IPS-20b (cell line): ENCODE measurements around the gene MINDY4.

ENCODE experiments used
- H3K27ac ChIP-seq: one replicate; pipeline ENCODE4 v1.5.1; 2013; ENCODE audit warnings: low read length
- H3K27me3 ChIP-seq: 2 replicates; pipeline ENCODE4 v1.6.1; 2013; ENCODE audit warnings: mild to moderate bottlenecking, low read length, inconsistent platforms; ENCODE audit not compliant: insufficient read depth
- H3K36me3 ChIP-seq: 2 replicates; pipeline ENCODE4 v1.6.1; 2013; ENCODE audit warnings: low read depth, mild to moderate bottlenecking, inconsistent platforms, low read length, moderate library complexity; ENCODE audit not compliant: insufficient read depth
- H3K4me1 ChIP-seq: 2 replicates; pipeline ENCODE4 v1.6.1; 2013; ENCODE audit warnings: mild to moderate bottlenecking, control low read depth, inconsistent platforms, low read length, moderate library complexity; ENCODE audit not compliant: insufficient read depth
- H3K4me3 ChIP-seq: 2 replicates; pipeline ENCODE4 v1.5.1; 2013; ENCODE audit warnings: mild to moderate bottlenecking, low read length, inconsistent platforms
- H3K9ac ChIP-seq: 2 replicates; pipeline ENCODE4 v1.6.1; 2013; ENCODE audit warnings: low read depth, mild to moderate bottlenecking, inconsistent platforms, low read length, moderate library complexity
- H3K9me3 ChIP-seq: 2 replicates; pipeline ENCODE4 v1.6.1; 2013; ENCODE audit warnings: mild to moderate bottlenecking, low read depth, low read length, inconsistent platforms; ENCODE audit not compliant: insufficient read depth

MINDY4 gene

DNA sequence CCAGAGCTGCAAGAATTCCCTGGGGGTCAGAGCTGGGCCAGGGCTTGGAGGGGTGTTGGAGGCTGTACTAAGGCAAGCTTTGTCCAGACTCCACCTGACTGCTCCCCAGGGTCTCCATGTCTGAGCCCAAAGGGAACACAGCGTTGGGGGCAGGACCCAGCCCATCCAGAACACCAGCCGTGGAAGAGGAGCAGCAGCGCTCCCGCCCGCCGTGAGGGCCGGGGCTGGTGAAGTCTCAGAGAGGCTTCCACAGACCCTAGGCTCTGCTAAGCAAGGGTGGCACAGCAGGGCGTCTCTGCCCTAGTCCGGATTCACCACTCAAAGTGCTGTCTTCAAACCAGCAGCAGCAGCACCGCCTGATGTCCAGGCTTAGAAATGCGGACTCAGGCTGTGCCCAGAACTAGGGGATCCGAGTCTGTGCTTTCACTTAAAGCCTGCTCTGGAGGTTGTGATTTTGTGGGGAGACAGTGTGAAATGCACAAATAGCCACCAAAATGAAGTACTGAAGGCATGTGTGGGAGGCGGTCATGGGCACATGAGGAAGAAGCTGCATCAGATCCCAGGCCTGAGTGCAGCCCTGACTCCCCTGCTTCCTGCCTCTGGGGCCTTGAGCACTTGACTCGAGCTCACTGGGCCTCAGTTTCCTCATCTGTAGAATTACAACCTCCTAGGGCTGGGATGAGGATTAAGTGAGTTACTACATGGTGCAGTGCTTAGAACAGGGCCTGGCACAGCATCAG, 123.8 kb downstream of the MINDY4 start:
- no peak overlapping the region for H3K9ac ChIP-seq
- H3K4me1 ChIP-seq, result no peaks in the 10 kb centered on the region
- no peaks in the 10 kb centered on the region for H3K27me3 ChIP-seq
- H3K4me3 ChIP-seq, result no peak overlapping the region
- no peaks in the 10 kb centered on the region for H3K9me3 ChIP-seq
- no peak overlapping the region for H3K27ac ChIP-seq
- no peaks in the 10 kb centered on the region for H3K36me3 ChIP-seq

DNA sequence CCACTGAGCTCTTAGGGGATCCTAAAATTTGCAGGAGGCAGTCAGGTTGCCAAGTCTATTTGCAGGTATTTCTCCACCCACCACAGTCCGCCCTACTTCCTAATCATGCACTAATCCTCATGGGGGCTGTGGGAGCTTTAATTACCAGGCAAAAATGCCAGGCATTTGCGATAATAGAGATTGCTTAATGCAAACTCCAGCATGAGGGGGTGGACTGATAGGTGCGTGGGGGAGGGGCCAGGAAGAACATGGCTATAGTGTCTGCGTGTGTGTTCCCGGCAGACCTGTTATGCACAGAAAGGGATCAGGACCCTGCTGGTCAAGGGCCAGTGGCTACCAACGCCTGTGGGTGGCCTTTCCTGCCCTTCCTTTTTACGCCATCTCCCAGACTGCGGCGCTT, 124.8 kb downstream of the MINDY4 start:
- H3K4me1 ChIP-seq, result no peaks in the 10 kb centered on the region
- no peaks in the 10 kb centered on the region for H3K27me3 ChIP-seq
- no peaks in the 10 kb centered on the region for H3K9me3 ChIP-seq
- H3K36me3 ChIP-seq, result no peaks in the 10 kb centered on the region
- no peak overlapping the region for H3K9ac ChIP-seq
- H3K27ac ChIP-seq, result no peak overlapping the region
- no peak overlapping the region for H3K4me3 ChIP-seq

DNA sequence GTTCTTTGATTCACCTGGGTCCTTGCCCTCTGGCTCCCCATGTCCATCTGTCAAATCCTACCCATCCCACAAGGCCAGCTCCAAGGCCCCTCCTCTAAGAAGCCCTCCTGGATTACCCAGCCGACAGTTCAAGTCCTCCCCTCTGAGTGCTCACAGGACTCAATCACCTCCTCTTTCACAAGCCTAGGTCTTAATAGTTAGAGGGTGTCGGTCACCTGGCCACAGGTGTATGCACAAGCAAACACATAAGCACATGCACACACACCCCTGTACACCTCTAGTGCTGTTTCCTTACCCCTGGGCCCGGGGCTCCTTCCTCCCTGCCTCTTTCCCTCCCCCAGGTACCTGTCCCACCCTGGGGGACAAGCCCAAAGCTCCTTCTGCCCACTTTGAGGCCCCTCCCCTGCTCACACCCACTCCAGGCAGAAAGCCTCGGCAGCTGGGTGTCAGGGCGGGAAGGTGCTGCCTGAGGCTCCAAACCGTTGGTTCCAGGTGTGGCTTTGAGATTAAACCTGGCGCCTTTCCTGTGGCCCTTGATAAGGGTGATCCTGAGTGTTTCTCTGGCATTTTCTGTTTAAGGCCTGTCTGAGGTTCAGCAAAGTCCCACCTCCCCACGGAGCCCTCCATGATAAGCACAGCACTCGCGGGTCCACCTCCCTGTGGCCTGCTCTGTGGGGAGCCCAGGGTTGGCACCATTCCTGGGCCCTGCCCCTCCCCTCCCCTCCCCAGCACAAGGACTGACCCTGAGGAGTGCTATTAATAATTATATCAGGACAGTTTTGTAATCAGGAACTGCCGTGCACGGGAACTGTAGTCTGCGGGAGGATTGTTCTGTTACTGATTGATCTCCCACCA, 125.8 kb downstream of the MINDY4 start:
- Histone ChIP-seq H3K27ac (no peak overlapping the region), H3K36me3 (no peaks in the 10 kb centered on the region), H3K4me1 (no peaks in the 10 kb centered on the region), H3K27me3 (no peaks in the 10 kb centered on the region), H3K9me3 (no peaks in the 10 kb centered on the region), H3K9ac (no peak overlapping the region), H3K4me3 (no peak overlapping the region)

DNA sequence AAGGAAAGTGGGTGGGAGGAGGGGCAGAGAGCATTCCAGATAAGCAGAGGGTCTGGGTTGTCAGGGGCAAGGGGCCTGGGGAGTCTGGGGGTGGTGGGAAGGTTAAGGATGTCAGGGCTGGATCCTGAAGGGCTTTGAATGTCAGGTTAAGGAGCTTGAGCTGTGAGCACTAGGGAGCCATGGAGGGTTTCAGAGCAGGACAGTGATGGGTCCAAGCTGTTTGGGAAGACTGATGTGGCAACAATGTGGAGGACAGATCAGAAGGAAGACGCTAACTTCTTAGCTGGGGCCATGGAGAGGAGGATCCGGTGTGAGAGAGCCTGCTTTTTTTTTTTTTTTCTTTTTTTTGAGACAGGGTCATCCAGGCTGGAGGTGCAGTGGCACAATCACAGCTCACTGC, 126.6 kb downstream of the MINDY4 start:
- no peaks in the 10 kb centered on the region for H3K4me1 ChIP-seq
- H3K27me3 ChIP-seq, result no peaks in the 10 kb centered on the region
- H3K4me3 ChIP-seq, result no peak overlapping the region
- no peak overlapping the region for H3K27ac ChIP-seq
- H3K9me3 ChIP-seq, result no peaks in the 10 kb centered on the region
- H3K36me3 ChIP-seq, result no peaks in the 10 kb centered on the region
- no peak overlapping the region for H3K9ac ChIP-seq

DNA sequence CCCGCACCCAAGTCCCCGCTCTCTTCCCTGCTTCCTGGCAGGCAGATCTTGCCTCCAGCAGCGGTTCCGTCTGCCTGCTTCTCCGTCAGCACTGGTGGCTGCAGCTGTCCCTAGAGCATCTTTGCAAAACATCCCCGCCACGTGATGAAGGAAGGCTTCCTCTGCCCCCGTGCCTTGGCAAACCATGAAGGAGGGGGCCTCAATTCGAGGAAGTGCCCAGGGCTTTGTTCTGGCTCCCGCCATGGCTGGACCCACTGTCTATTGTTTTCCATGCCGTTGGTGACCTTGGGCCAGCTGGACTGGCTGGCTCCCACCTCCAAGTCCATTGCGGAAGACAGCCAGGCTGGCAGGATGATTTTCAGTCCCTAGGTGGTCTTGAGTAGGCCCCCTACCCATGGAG, 127.2 kb downstream of the MINDY4 start:
- Histone ChIP-seq H3K9me3 (no peaks in the 10 kb centered on the region), H3K9ac (no peak overlapping the region), H3K27ac (no peak overlapping the region), H3K4me3 (no peak overlapping the region), H3K4me1 (no peaks in the 10 kb centered on the region), H3K36me3 (no peaks in the 10 kb centered on the region), H3K27me3 (no peaks in the 10 kb centered on the region)

DNA sequence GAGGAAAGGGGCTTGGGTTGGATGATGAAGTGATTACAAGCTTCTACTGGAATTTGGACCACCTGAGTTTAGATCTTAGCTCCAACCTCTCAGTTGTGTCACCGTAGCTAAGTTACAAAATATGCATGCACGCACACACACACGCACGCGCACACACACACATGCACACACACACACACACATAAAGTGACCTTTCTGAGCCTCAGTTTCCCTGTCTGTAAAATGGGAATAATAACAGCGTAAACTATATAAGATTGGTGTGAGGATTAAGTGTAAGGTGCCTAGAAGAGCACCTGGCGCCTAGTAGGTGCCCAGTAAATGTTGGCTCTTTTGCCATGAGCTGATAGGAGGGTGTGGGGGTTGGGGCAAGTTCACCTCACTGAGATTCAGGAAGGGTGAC, 127.8 kb downstream of the MINDY4 start:
- Histone ChIP-seq H3K9ac (no peak overlapping the region), H3K4me1 (no peaks in the 10 kb centered on the region), H3K9me3 (no peaks in the 10 kb centered on the region), H3K36me3 (no peaks in the 10 kb centered on the region), H3K4me3 (no peak overlapping the region), H3K27ac (no peak overlapping the region), H3K27me3 (no peaks in the 10 kb centered on the region)

DNA sequence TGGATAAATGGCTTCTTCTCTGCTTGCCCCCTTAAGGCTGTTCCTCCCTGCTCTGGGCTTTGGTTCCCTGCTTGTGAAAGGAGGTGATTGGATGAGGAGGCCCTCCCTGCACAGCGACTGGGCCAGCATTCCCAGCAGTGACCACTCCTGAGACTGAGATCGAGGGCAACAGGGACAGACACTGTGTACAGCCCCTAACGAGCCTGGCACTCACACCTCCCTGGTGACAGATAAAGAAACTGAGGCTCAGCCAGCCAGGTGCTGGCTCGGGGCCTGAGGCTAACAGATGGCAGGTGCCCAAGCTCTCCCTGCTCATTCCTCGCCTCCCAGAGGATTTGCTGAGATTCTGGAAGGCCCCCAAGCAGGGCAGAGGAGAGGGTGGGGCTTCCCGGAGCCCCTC, 128.4 kb downstream of the MINDY4 start:
- H3K4me1 ChIP-seq, result no peaks in the 10 kb centered on the region
- H3K27me3 ChIP-seq, result no peaks in the 10 kb centered on the region
- H3K27ac ChIP-seq, result no peak overlapping the region
- no peaks in the 10 kb centered on the region for H3K9me3 ChIP-seq
- no peak overlapping the region for H3K4me3 ChIP-seq
- H3K9ac ChIP-seq, result no peak overlapping the region
- H3K36me3 ChIP-seq, result no peaks in the 10 kb centered on the region

DNA sequence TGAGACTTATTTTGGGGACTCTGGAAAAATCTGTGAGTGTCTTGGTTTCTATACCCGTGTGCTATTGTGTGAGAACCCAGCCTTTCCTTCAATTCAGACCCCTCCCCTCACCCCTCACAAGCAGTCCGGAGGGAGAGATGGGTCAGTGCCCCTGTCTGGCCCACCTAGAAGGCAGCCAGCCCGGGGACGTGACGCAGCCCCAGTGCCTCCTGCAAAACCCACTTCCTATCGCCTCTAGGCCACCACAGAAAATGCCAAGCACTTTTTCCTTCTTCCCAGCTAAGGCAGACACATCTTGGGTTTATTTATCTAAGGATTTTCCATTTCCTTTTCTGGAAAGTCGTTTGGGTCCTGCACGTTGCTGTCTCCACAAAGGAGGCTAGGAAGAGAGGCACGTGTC, 128.8 kb downstream of the MINDY4 start:
- no peak overlapping the region for H3K9ac ChIP-seq
- H3K27ac ChIP-seq, result no peak overlapping the region
- H3K4me1 ChIP-seq, result no peaks in the 10 kb centered on the region
- no peaks in the 10 kb centered on the region for H3K9me3 ChIP-seq
- H3K4me3 ChIP-seq, result no peak overlapping the region
- no peaks in the 10 kb centered on the region for H3K27me3 ChIP-seq
- no peaks in the 10 kb centered on the region for H3K36me3 ChIP-seq

DNA sequence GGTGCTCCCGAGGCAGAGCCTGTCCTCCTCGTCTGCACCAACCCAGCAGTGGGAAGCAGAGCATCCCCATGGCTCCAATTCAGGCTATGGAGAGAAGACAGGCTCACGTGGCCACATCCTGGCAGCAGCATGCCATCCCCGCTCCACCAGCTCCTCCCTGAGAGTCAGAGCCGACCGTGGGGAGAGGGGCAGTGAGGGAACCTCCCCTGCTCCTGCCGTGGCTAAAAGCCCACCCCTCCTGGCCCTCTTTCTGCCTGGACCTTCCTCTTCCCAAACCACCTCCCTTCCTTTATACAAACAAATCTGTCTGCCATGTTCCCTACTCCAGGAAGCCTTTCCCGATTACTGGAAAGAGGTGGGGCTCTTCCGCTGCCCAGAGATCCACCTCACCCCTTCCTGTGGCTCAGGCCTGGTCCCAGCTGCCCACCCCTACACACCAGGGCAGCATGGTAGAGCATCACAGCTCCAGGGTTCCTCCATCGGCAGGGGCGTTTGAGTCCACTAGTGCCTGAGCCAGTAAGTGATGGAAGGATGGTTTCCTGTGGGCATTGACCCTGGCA, 129.7 kb downstream of the MINDY4 start:
- H3K9me3 ChIP-seq, result no peaks in the 10 kb centered on the region
- no peaks in the 10 kb centered on the region for H3K27me3 ChIP-seq
- no peak overlapping the region for H3K27ac ChIP-seq
- H3K9ac ChIP-seq, result no peak overlapping the region
- no peak overlapping the region for H3K4me3 ChIP-seq
- H3K4me1 ChIP-seq, result no peaks in the 10 kb centered on the region
- H3K36me3 ChIP-seq, result no peaks in the 10 kb centered on the region

DNA sequence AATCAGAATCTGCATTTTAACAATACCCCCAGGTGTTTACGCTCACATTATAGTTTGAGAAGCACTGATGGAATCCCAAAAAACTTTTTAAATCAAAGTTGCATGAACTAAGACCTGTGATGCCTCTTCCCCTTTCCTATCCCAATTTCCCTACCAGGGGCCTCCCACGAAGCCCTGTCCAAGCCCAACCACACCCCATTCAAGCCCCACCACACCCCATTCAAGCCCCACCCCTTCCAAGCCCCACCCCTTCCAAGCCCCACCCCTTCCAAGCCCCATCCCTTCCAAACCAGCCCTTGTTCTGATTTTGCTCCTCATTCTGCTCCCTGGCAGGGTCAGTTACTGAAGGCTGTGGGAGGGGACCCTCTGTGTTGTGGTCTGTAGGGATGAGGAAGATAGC, 130.6 kb downstream of the MINDY4 start:
- no peaks in the 10 kb centered on the region for H3K4me1 ChIP-seq
- H3K9me3 ChIP-seq, result no peaks in the 10 kb centered on the region
- H3K27me3 ChIP-seq, result no peaks in the 10 kb centered on the region
- H3K4me3 ChIP-seq, result no peak overlapping the region
- no peak overlapping the region for H3K27ac ChIP-seq
- no peak overlapping the region for H3K9ac ChIP-seq
- no peaks in the 10 kb centered on the region for H3K36me3 ChIP-seq

DNA sequence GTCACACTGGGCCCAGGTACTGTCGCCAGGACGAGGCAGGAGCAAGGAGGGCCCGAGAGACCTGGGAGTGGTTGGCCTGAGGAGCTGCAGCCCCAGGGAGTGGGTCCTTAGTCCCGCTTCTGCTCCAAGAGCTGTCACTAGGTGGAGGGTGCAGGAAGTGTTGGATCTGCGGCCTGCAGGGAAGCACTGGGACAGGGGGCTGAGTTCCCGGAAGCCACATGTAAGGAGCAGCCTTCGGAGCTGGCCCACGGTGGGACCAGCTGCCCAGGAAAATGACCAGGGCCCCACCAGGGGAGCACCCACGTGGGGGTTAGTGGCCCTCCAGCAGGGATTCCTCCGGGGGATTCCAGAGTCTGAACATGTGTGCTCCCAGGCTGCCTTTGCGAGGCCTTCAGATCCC, 131.2 kb downstream of the MINDY4 start:
- no peaks in the 10 kb centered on the region for H3K36me3 ChIP-seq
- H3K4me3 ChIP-seq, result no peak overlapping the region
- H3K27me3 ChIP-seq, result no peaks in the 10 kb centered on the region
- no peaks in the 10 kb centered on the region for H3K9me3 ChIP-seq
- no peaks in the 10 kb centered on the region for H3K4me1 ChIP-seq
- H3K27ac ChIP-seq, result no peak overlapping the region
- H3K9ac ChIP-seq, result no peak overlapping the region

DNA sequence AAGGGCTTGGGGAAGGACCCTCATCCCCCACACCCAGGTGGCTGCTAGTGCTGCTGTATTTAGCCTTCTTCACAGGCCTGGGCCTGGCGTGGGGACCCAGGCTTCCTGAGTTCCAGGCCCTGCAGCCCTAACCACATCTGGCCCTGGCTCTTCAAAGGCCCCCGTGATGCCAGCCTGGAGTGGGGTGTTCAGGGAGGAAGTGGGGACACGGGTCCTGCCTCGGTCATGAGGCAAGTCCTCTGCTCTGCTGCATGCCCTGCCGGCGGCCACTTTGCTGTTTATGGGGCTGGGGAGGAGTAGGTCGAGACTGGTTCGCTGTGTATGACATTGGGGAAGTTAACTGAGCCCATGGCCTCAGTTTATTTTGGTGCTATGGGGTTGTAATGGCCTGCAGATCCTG, 131.9 kb downstream of the MINDY4 start:
- H3K27me3 ChIP-seq, result no peaks in the 10 kb centered on the region
- H3K36me3 ChIP-seq, result no peaks in the 10 kb centered on the region
- H3K9ac ChIP-seq, result no peak overlapping the region
- H3K4me3 ChIP-seq, result no peak overlapping the region
- no peaks in the 10 kb centered on the region for H3K9me3 ChIP-seq
- no peak overlapping the region for H3K27ac ChIP-seq
- no peaks in the 10 kb centered on the region for H3K4me1 ChIP-seq
